ENCODE results near the gene CLDN16. TPM values are rescaled to one million over a fixed set of nuclear protein-coding genes. Genes with fewer than 3 reads are reported as not detected.

The CLDN16 gene
- total RNA-seq, 3 donors from 2014 or later, result not detected

GRCh38 chr3:190424108-190424477 is 36.1 kb downstream of the CLDN16 start:
- ATAC-seq (no peak), DNase-seq (no peak)
- Histone ChIP-seq H3K36me3 (ENCODE audit: low read depth) (no peaks in the 10 kb centered on the region), H3K9me3 (no peaks in the 10 kb centered on the region), H3K4me1 (ENCODE audit: low read depth) (no peaks in the 10 kb centered on the region), H3K4me3 (no peak overlapping the region)
- TF ChIP-seq CTCF (IDR thresholded peaks at IDR 0.05), result no peak
- intact Hi-C loops (cut with DNase I, micrococcal nuclease), result loop anchor here in 1 of 2 donors (10.0 kb wide), 2 partner anchors 99 to 199 kb away; partner anchors contain the start of gene CLDN1

- Histone ChIP-seq H3K4me1 (ENCODE audit: low read depth) (no peaks in the 10 kb centered on the region), H3K9me3 (no peaks in the 10 kb centered on the region), H3K4me3 (no peak overlapping the region), H3K36me3 (ENCODE audit: low read depth) (no peaks in the 10 kb centered on the region)
- peak; percentile 35 to 60 (median 59) for DNase-seq
- intact Hi-C loops (cut with DNase I, micrococcal nuclease), result loop anchor here in 1 of 2 donors (10.0 kb wide), 2 partner anchors 100 to 200 kb away; partner anchors contain the start of gene CLDN1
- peak; percentile 79 for ATAC-seq
- TF ChIP-seq CTCF (IDR thresholded peaks at IDR 0.05), result no peak
These were observed 36.8 kb downstream of the CLDN16 start for GRCh38 chr3:190424478-190425439.

- TF ChIP-seq CTCF (IDR thresholded peaks at IDR 0.05), result no peak
- Histone ChIP-seq H3K4me3 (no peak overlapping the region), H3K9me3 (no peaks in the 10 kb centered on the region), H3K36me3 (ENCODE audit: low read depth) (no peaks in the 10 kb centered on the region), H3K4me1 (ENCODE audit: low read depth) (no peaks in the 10 kb centered on the region)
- intact Hi-C loops (cut with DNase I, micrococcal nuclease), result loop anchor here in 1 of 2 donors (10.0 kb wide), 2 partner anchors 101 to 201 kb away; partner anchors contain the start of gene CLDN1
- no peak for ATAC-seq
- no peak for DNase-seq
These were observed 37.9 kb downstream of the CLDN16 start for GRCh38 chr3:190425833-190426232.

GRCh38 chr3:190426806-190427507 is 39.0 kb downstream of the CLDN16 start:
- H3K9me3 ChIP-seq, result no peaks in the 10 kb centered on the region
- intact Hi-C loops (cut with DNase I, micrococcal nuclease), result loop anchor here in 1 of 2 donors (10.0 kb wide), 2 partner anchors 102 to 202 kb away; partner anchors contain the start of gene CLDN1
- TF ChIP-seq CTCF (IDR thresholded peaks at IDR 0.05), result no peak
- H3K36me3 ChIP-seq (ENCODE audit: low read depth), result no peaks in the 10 kb centered on the region
- no peak for ATAC-seq
- no peak overlapping the region for H3K4me3 ChIP-seq
- DNase-seq, result no peak
- no peaks in the 10 kb centered on the region for H3K4me1 ChIP-seq (ENCODE audit: low read depth)

GRCh38 chr3:190429681-190430080 is 41.7 kb downstream of the CLDN16 start:
- DNase-seq, result no peak
- no peak for TF ChIP-seq CTCF (IDR thresholded peaks at IDR 0.05)
- no peak for ATAC-seq
- Histone ChIP-seq H3K9me3 (no peaks in the 10 kb centered on the region), H3K36me3 (ENCODE audit: low read depth) (no peaks in the 10 kb centered on the region), H3K4me3 (no peak overlapping the region), H3K4me1 (ENCODE audit: low read depth) (no peaks in the 10 kb centered on the region)
- intact Hi-C loops (cut with DNase I, micrococcal nuclease), result loop anchor here in 1 of 2 donors (10.0 kb wide), 2 partner anchors 105 to 205 kb away; partner anchors contain the start of gene CLDN1
